ENCODE measurements around the gene MINAR1. TPM values are rescaled to one million over a fixed set of nuclear protein-coding genes. Genes with fewer than 3 reads are reported as not detected.

MINAR1 gene
- total RNA-seq, 1 experiment from 2014 or later = 1.4 TPM

GRCh38 chr15:79478108-79478507 is 46.0 kb downstream of the MINAR1 start (continued):
- TF ChIP-seq, protein P1, sequence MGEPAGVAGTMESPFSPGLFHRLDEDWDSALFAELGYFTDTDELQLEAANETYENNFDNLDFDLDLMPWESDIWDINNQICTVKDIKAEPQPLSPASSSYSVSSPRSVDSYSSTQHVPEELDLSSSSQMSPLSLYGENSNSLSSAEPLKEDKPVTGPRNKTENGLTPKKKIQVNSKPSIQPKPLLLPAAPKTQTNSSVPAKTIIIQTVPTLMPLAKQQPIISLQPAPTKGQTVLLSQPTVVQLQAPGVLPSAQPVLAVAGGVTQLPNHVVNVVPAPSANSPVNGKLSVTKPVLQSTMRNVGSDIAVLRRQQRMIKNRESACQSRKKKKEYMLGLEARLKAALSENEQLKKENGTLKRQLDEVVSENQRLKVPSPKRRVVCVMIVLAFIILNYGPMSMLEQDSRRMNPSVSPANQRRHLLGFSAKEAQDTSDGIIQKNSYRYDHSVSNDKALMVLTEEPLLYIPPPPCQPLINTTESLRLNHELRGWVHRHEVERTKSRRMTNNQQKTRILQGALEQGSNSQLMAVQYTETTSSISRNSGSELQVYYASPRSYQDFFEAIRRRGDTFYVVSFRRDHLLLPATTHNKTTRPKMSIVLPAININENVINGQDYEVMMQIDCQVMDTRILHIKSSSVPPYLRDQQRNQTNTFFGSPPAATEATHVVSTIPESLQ (CRISPR knock-in tag; IDR thresholded peaks at IDR 0.05) = no peak
- no peak for TF ChIP-seq NR3C1 (CRISPR knock-in tag; conservative IDR thresholded peaks at IDR 0.05; ENCODE audit: low read depth)
- no peak for TF ChIP-seq TCF7 (CRISPR knock-in tag; IDR thresholded peaks at IDR 0.05; ENCODE audit: low read depth)

DNA sequence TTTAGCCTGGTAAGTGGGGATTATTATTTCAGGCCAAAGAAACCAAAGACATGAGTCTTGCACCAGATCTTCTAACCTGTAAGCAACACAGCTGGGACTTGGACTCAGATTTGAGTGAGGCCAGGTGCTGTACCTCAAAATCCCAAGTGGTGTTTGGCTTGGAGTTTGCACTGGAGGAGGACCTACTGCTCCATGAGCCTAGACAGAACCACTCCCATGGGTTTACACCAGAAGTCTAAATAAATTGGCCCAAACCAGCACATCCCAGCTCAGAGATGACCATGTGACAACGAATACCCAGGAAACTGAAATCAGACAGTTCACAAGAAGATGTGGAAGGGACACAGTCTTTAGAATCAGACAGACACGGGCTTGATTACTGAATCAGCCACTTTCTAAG is 47.5 kb downstream of the MINAR1 start:
- no peak overlapping the region for H3K27ac Mint-ChIP-seq
- ATAC-seq = no peak
- H3K9me3 Mint-ChIP-seq = no peaks in the 10 kb centered on the region
- no peaks in the 10 kb centered on the region for H3K36me3 Mint-ChIP-seq
- H3K4me3 Mint-ChIP-seq = no peak overlapping the region
- no peak for DNase-seq (ENCODE audit: low spot score)
- H3K27me3 Mint-ChIP-seq (ENCODE audit: low read depth) = no peaks in the 10 kb centered on the region
- TF ChIP-seq, protein P2, sequence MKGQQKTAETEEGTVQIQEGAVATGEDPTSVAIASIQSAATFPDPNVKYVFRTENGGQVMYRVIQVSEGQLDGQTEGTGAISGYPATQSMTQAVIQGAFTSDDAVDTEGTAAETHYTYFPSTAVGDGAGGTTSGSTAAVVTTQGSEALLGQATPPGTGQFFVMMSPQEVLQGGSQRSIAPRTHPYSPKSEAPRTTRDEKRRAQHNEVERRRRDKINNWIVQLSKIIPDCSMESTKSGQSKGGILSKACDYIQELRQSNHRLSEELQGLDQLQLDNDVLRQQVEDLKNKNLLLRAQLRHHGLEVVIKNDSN (CRISPR knock-in tag; IDR thresholded peaks at IDR 0.05) = no peak
- TF ChIP-seq FOXJ3 (CRISPR knock-in tag; IDR thresholded peaks at IDR 0.05; ENCODE audit: borderline replicate concordance) (no peak), ATF2 (CRISPR knock-in tag; IDR thresholded peaks at IDR 0.05; ENCODE audit: borderline replicate concordance, low read depth) (no peak), OVOL2 (CRISPR knock-in tag; IDR thresholded peaks at IDR 0.05; ENCODE audit: borderline replicate concordance) (no peak), SP1 (CRISPR knock-in tag; conservative IDR thresholded peaks at IDR 0.05) (no peak), MXD4 (CRISPR knock-in tag; IDR thresholded peaks at IDR 0.05; ENCODE audit: borderline replicate concordance) (no peak)
- peaks cover 3% of the 10 kb centered on the region; the same call in 1 of the 2 replicates for H3K4me1 Mint-ChIP-seq
- POLR2A ChIA-PET = no interaction called here
- CTCF ChIA-PET = no interaction called here

- Mint-ChIP-seq H3K4me1 (peaks cover 3% of the 10 kb centered on the region; the same call in 1 of the 2 replicates), H3K27ac (no peak overlapping the region), H3K36me3 (no peaks in the 10 kb centered on the region), H3K9me3 (no peaks in the 10 kb centered on the region; the same call in 1 of the 2 replicates), H3K27me3 (ENCODE audit: low read depth) (no peaks in the 10 kb centered on the region), H3K4me3 (no peak overlapping the region)
- CTCF ChIA-PET = interaction anchor here (1.0 to 1.6 kb wide), 3 partner anchors 19 to 114 kb away, joined by 3 read pairs; no protein-coding TSS in a partner anchor
- no peak for DNase-seq (ENCODE audit: low spot score)
- no peak for ATAC-seq
- POLR2A ChIA-PET = no interaction called here
- TF ChIP-seq, protein P3, sequence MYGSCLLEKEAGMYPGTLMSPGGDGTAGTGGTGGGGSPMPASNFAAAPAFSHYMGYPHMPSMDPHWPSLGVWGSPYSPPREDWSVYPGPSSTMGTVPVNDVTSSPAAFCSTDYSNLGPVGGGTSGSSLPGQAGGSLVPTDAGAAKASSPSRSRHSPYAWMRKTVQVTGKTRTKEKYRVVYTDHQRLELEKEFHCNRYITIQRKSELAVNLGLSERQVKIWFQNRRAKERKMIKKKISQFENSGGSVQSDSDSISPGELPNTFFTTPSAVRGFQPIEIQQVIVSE (CRISPR knock-in tag; IDR thresholded peaks at IDR 0.05; ENCODE audit: borderline replicate concordance) = no peak
- no peak for TF ChIP-seq ZNF423 (CRISPR knock-in tag; IDR thresholded peaks at IDR 0.05)
Observed at GRCh38 chr15:79481793-79482192, 49.7 kb downstream of the MINAR1 start.

Other genes starting within 250 kb of the MINAR1 start
- gene ANKRD34C, start 149.6 kb upstream of the MINAR1 start, total RNA-seq (2021) = not detected in 3 replicates
- 50.9 to 53.5 TPM (median 51.2 TPM) in 3 replicates for gene TMED3, start 121.2 kb upstream of the MINAR1 start, total RNA-seq (2021)

Data from WTC11 (cell line).